Progenitor cell of endocrine pancreas (in vitro differentiated cells): ENCODE measurements around the gene PDLIM3. TPM values are rescaled to one million over a fixed set of nuclear protein-coding genes. Genes with fewer than 3 reads are reported as not detected.
A peak's percentile ranks its signal among the peaks of the same experiment; 100 is the strongest.

Experiments
- DNase-seq: peaks from one replicate; pipeline ENCODE4 v3.0.0; 2021; ENCODE audit warnings: low spot score; ENCODE audit not compliant: unreplicated experiment
- H3K27ac Mint-ChIP-seq: 2 replicates; pipeline ENCODE4 v1.8.0; 2021; ENCODE audit warnings: mild to moderate bottlenecking, moderate library complexity, mixed read lengths
- H3K27me3 Mint-ChIP-seq: 2 replicates; pipeline ENCODE4 v1.8.0; 2021; ENCODE audit warnings: mixed read lengths
- H3K36me3 Mint-ChIP-seq: 2 replicates; pipeline ENCODE4 v1.8.0; 2022; ENCODE audit warnings: mixed read lengths; ENCODE audit not compliant: insufficient read depth
- H3K4me1 Mint-ChIP-seq: 2 replicates; pipeline ENCODE4 v1.8.0; 2021; ENCODE audit warnings: low read depth, mixed read lengths
- H3K4me3 Mint-ChIP-seq: 2 replicates; pipeline ENCODE4 v1.8.0; 2021; ENCODE audit warnings: low read depth, mild to moderate bottlenecking, moderate library complexity, mixed read lengths
- H3K9me3 Mint-ChIP-seq: 2 replicates; pipeline ENCODE4 v1.8.0; 2021; ENCODE audit warnings: low read depth, mixed read lengths
- CTCF ChIP-seq: fragments of 200-600 bp; sonication (generic); IDR thresholded peaks from one replicate; pipeline ENCODE4 v1.5.0; 2021; ENCODE audit warnings: antibody characterized with exemption, mild to moderate bottlenecking; ENCODE audit not compliant: unreplicated experiment
- total RNA-seq: library from RNA; stranded (reverse); gene quantifications from 2 replicates; pipeline ENCODE4 v1.2.1, GENCODE V29; 2021

PDLIM3 gene
- total RNA-seq, 1 donor from 2014 or later: 3.2 TPM

GRCh38 chr4:185479507-185479971 lies 55.8 kb downstream of the PDLIM3 start:
- Mint-ChIP-seq H3K4me3 (no peak overlapping the region), H3K36me3 (no peaks in the 10 kb centered on the region), H3K4me1 (no peaks in the 10 kb centered on the region), H3K27ac (no peak overlapping the region), H3K9me3 (no peaks in the 10 kb centered on the region), H3K27me3 (peaks cover 67% of the 10 kb centered on the region)
- no peak for TF ChIP-seq CTCF
- no peak for DNase-seq

GRCh38 chr4:185473247-185473646 lies 62.1 kb downstream of the PDLIM3 start:
- TF ChIP-seq CTCF: no peak
- Mint-ChIP-seq H3K27ac (no peak overlapping the region), H3K4me3 (no peak overlapping the region), H3K4me1 (peaks cover 12% of the 10 kb centered on the region), H3K27me3 (peaks cover 45% of the 10 kb centered on the region), H3K36me3 (no peaks in the 10 kb centered on the region), H3K9me3 (peaks cover 3% of the 10 kb centered on the region)
- DNase-seq: no peak

GRCh38 chr4:185472103-185472542 lies 63.2 kb downstream of the PDLIM3 start:
- Mint-ChIP-seq H3K4me3 (peak overlapping the region; percentile 69), H3K27me3 (peaks cover 45% of the 10 kb centered on the region), H3K9me3 (peaks cover 3% of the 10 kb centered on the region), H3K36me3 (no peaks in the 10 kb centered on the region), H3K27ac (no peak overlapping the region), H3K4me1 (peaks cover 12% of the 10 kb centered on the region)
- no peak for DNase-seq
- TF ChIP-seq CTCF: no peak

GRCh38 chr4:185471235-185472102 lies 63.8 kb downstream of the PDLIM3 start, which contains the start of gene CCDC110:
TSS of gene CCDC110 (minus strand) at chr4:185471733. CDS start at chr4:185471683, 50 bp downstream.
- peak within 1 kb of the TSS; percentile 94 for H3K27ac Mint-ChIP-seq
- H3K36me3 Mint-ChIP-seq: no peaks in the 10 kb centered on the region
- TF ChIP-seq CTCF: peak; percentile 79
- peaks cover 12% of the 10 kb centered on the region for H3K4me1 Mint-ChIP-seq
- peak; percentile 85 for DNase-seq
- peaks cover 47% of the 10 kb centered on the region for H3K27me3 Mint-ChIP-seq
- peaks cover 3% of the 10 kb centered on the region for H3K9me3 Mint-ChIP-seq
- H3K4me3 Mint-ChIP-seq: peak within 1 kb of the TSS; percentile 83

GRCh38 chr4:185470501-185471195 lies 64.7 kb downstream of the PDLIM3 start:
- H3K27me3 Mint-ChIP-seq: peaks cover 53% of the 10 kb centered on the region
- no peaks in the 10 kb centered on the region for H3K36me3 Mint-ChIP-seq
- H3K27ac Mint-ChIP-seq: peak overlapping the region; percentile 94
- H3K9me3 Mint-ChIP-seq: peaks cover 3% of the 10 kb centered on the region
- H3K4me1 Mint-ChIP-seq: peaks cover 12% of the 10 kb centered on the region
- TF ChIP-seq CTCF: no peak
- DNase-seq: peak; percentile 34
- H3K4me3 Mint-ChIP-seq: peak overlapping the region; percentile 83
